Stimulated activated CD8-positive, alpha-beta memory T cell treated with anti-CD3 and anti-CD28 coated beads, Interleukin-4, amount 100 ng/mL, for 1 hour (primary cell): Measurements from ENCODE around the gene DMRT1.

Experiments used
- DNase-seq, 2 donors: peaks; one replicate each; pipeline ENCODE4 v3.0.0-alpha.2; 2020; ENCODE audit warnings: low read depth in 2 of 2, low spot score in 1 of 2

DMRT1 gene

GRCh38 chr9:841371-842209, at the start of gene DMRT1:
TSS of gene DMRT1 (plus strand) at chr9:841697. CDS start at chr9:841839, 142 bp downstream.
- DNase-seq, result no peak

GRCh38 chr9:792331-793260, 48.9 kb upstream of the DMRT1 start:
- DNase-seq, result no peak

- no peak for DNase-seq
These were observed 47.1 kb upstream of the DMRT1 start for GRCh38 chr9:794386-794785.

- DNase-seq, result no peak
These were observed 45.6 kb upstream of the DMRT1 start for GRCh38 chr9:795869-796268.

GRCh38 chr9:800591-801150, 40.8 kb upstream of the DMRT1 start:
- DNase-seq, result no peak

- no peak for DNase-seq
These were observed 40.0 kb upstream of the DMRT1 start for GRCh38 chr9:801399-802071.

- DNase-seq, result no peak
These were observed 37.5 kb upstream of the DMRT1 start for GRCh38 chr9:804026-804425.

- DNase-seq, result no peak
These were observed 36.3 kb upstream of the DMRT1 start for GRCh38 chr9:805151-805550.

GRCh38 chr9:806285-807156, 35.0 kb upstream of the DMRT1 start:
- DNase-seq, result no peak

GRCh38 chr9:811106-811531, 30.4 kb upstream of the DMRT1 start:
- DNase-seq, result no peak

GRCh38 chr9:818958-819357, 22.5 kb upstream of the DMRT1 start:
- no peak for DNase-seq

- no peak for DNase-seq
These were observed 14.8 kb upstream of the DMRT1 start for GRCh38 chr9:826500-827280.

- DNase-seq, result no peak
These were observed 1.2 kb upstream of the DMRT1 start for GRCh38 chr9:840343-840742.

- DNase-seq, result no peak
These were observed 1.3 kb downstream of the DMRT1 start for GRCh38 chr9:842635-843426.

GRCh38 chr9:843427-843785, 1.9 kb downstream of the DMRT1 start:
- DNase-seq, result no peak

- no peak for DNase-seq
These were observed 5.4 kb downstream of the DMRT1 start for GRCh38 chr9:846852-847251.

- DNase-seq, result no peak
These were observed 6.0 kb downstream of the DMRT1 start for GRCh38 chr9:847505-847904.

- DNase-seq, result no peak
These were observed 7.9 kb downstream of the DMRT1 start for GRCh38 chr9:849431-849830.

- DNase-seq, result no peak
These were observed 11.0 kb downstream of the DMRT1 start for GRCh38 chr9:852539-852938.
